Measurements from ENCODE around the gene C1QTNF6.

Gene C1QTNF6

GRCh38 chr22:37138849-37139561 lies 49.0 kb downstream of the C1QTNF6 start:
- DNase-seq = no peak

- no peak for DNase-seq
Measured at GRCh38 chr22:37137903-37138665, 50.0 kb downstream of the C1QTNF6 start.

- no peak for DNase-seq
Measured at GRCh38 chr22:37137131-37137530, 50.9 kb downstream of the C1QTNF6 start.

GRCh38 chr22:37135023-37135422 lies 53.0 kb downstream of the C1QTNF6 start:
- no peak for DNase-seq

GRCh38 chr22:37133304-37134018 lies 54.6 kb downstream of the C1QTNF6 start:
- no peak for DNase-seq

- no peak for DNase-seq
Measured at GRCh38 chr22:37132773-37133172, 55.3 kb downstream of the C1QTNF6 start.

All from OCI-M1 (cell line).